Aorta (tissue), 5 donors: ENCODE results near the gene KCNK17. TPM values are rescaled to one million over a fixed set of nuclear protein-coding genes. Genes with fewer than 3 reads are reported as not detected.

Experiments
- ATAC-seq: fragments of 200-7000 bp; cut with Tn5 transposase; one replicate; pipeline ENCODE4 v1.9.1; 2022; ENCODE audit warnings: moderate library complexity; ENCODE audit not compliant: low FRiP score
- DNase-seq, 2 donors: peaks; one replicate each; pipeline ENCODE4 v3.0.0-alpha.2; 2020
- H3K27ac ChIP-seq, 2 donors: one replicate each; pipeline ENCODE4 v1.5.1; 2013; ENCODE audit warnings: low read length in 2 of 2, mild to moderate bottlenecking in 2 of 2, moderate library complexity in 2 of 2, control low read depth in 1 of 2, inconsistent platforms in 1 of 2, low read depth in 1 of 2
- H3K27me3 ChIP-seq, 2 donors: one replicate each; pipeline ENCODE4 v1.6.1; 2013; ENCODE audit warnings: control low read depth in 1 of 2, low read length in 1 of 2, mild to moderate bottlenecking in 1 of 2, moderate library complexity in 1 of 2; ENCODE audit not compliant: insufficient read depth in 2 of 2, control insufficient read depth in 1 of 2
- H3K36me3 ChIP-seq, 2 donors: one replicate each; pipeline ENCODE4 v1.6.1; 2013; ENCODE audit warnings: control low read depth in 1 of 2, low read length in 1 of 2, mild to moderate bottlenecking in 1 of 2; ENCODE audit not compliant: insufficient read depth in 2 of 2, control insufficient read depth in 1 of 2
- H3K4me1 ChIP-seq, 2 donors: one replicate each; pipeline ENCODE4 v1.6.1; 2013; ENCODE audit warnings: low read length in 2 of 2, control low read depth in 1 of 2, mild to moderate bottlenecking in 1 of 2, moderate library complexity in 1 of 2; ENCODE audit not compliant: insufficient read depth in 2 of 2, control insufficient read depth in 1 of 2
- H3K4me3 ChIP-seq, 2 donors: one replicate each; pipeline ENCODE4 v1.5.1; 2013; ENCODE audit warnings: low read length in 2 of 2, control low read depth in 1 of 2, mild to moderate bottlenecking in 1 of 2
- H3K9me3 ChIP-seq: one replicate; pipeline ENCODE4 v1.6.1; 2013; ENCODE audit warnings: mild to moderate bottlenecking, low read length; ENCODE audit not compliant: control insufficient read depth
- WGBS, 2 donors: extraction: QIAGEN DNeasy Blood & Tissue Kit; methylation state at CpG; one replicate each; pipeline ENCODE4 v1.1.7; 2013; 5-methylcytosine and 5-hydroxymethylcytosine counted together
- intact Hi-C, 2 donors: fragments of 100-400 bp; cut with DNase I; formaldehyde crosslinking; loops; one replicate each; pipeline versions ENCODE4 v1.14.2 to v1.15.0; 2022
- polyA plus RNA-seq, 2 donors: library from polyadenylated mRNA; stranded (reverse); fragments of 200-250 nt; gene quantifications; one replicate each; pipeline ENCODE4 v1.2.3, GENCODE V29; 2013
- total RNA-seq, 2 donors: library from RNA; stranded (reverse); fragmentation: NEBNext Ultra II Directional; extraction: Animal tissue kit (Norgen Biotek cat#: 25700); gene quantifications; one replicate each; pipeline ENCODE4 v1.2.1, GENCODE V29; 2021
- donor health status: healthy with polysubstance abuse.
- donor health status: Bipolar disorder and iron deficiency.
- donor health status: DM: no; HTN: no; CAD: no.
- donor health status: DM: no; HTN: no; CAD: no.
- donor health status: DM: yes; HTN: yes; CAD: no.

KCNK17 gene
- total and polyA plus RNA-seq, 4 donors, result 1.6 to 12.8 (median 6.7) TPM

DNA sequence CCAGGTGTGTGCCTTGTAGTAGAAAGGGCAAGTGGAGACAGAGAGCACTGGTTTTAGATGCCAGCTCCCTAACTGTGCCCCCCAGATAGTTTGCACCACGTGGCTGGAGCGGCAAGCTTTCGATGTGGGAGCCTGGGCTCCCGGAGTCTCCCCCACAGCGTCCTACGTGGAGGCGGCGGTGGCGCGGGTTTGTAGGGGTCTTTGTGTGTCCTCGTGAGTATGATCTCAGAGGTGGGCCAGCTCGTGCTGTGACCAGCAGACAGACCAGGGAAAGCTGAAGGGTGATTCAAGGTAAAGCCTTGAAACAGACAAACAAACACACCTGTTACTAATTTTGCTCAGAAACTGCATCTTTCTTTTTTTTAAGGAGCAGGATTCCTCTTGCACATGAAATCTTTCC, 13.8 kb upstream of the KCNK17 start:
- H3K27ac ChIP-seq, result no peak overlapping the region
- H3K9me3 ChIP-seq, result no peaks in the 10 kb centered on the region
- H3K4me3 ChIP-seq, result no peak overlapping the region
- no peak for ATAC-seq
- H3K36me3 ChIP-seq, result no peaks in the 10 kb centered on the region
- H3K27me3 ChIP-seq, result no peaks in the 10 kb centered on the region
- WGBS, 2 donors, result 94 to 96% methylated on average over 12 of the region's 12 CpGs
- no peak for DNase-seq
- intact Hi-C loops, result no loop called here
- no peaks in the 10 kb centered on the region for H3K4me1 ChIP-seq

DNA sequence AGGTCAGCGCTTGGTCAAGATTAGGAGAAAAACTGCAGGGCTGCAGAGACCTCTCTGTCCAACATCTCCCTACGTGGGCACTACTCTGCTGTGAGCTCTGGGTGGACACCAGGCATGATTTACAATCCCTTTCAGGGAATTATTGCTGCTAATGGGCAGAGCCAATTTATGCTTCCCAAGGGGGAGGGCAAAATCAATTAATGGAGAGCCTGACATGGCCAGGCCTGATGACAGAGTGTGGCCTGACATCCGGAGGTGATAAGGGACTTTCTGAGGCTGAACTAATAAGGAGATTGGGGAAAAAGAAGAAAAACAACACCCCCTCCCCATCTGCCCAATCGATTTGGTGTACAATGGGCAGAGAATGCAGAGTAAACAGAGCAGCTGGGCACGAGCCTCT, 13.3 kb upstream of the KCNK17 start:
- intact Hi-C loops, result no loop called here
- Histone ChIP-seq H3K27ac (no peak overlapping the region), H3K9me3 (no peaks in the 10 kb centered on the region), H3K27me3 (no peaks in the 10 kb centered on the region), H3K4me1 (no peaks in the 10 kb centered on the region), H3K36me3 (no peaks in the 10 kb centered on the region), H3K4me3 (no peak overlapping the region)
- 70 to 77% methylated on average over 5 of the region's 5 CpGs for WGBS, 2 donors
- ATAC-seq, result no peak
- DNase-seq, result no peak

DNA sequence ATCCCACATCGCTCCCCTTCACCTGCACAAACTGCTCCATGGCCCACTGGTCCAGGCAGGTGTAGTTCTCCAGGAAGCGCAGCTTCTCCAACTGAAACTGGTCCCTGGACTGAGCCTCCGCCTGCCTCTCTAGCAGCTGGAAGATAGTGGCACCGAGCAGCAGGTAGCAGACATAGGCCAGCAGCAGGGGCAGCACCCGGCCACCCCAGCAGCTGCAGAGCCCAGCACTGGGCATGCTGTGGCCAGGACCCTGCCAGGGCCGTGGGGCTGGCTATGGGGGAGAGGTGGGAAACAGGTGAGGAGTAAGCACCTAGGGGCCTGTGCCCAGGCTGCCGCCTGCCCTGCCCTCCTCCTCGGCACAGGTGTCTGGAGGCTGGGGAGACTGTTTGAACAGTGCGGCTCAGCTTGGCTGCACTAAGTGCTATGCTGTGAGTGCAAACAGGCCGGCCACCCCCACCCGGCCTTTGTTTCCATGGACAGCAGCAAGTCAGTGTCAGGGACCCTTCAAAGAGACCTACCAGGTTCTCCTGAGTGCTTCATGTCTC, 8.2 kb upstream of the KCNK17 start, which contains the start of gene KCNK16:
TSS of gene KCNK16 (minus strand) at position 397 of the 545 bp plus-strand sequence. CDS start at position 235, 162 bp downstream.
- H3K4me1 ChIP-seq, result no peaks in the 10 kb centered on the region
- 85 to 86% methylated on average over 11 of the region's 11 CpGs for WGBS, 2 donors
- H3K9me3 ChIP-seq, result no peaks in the 10 kb centered on the region
- DNase-seq (no peak), ATAC-seq (no peak)
- H3K27ac ChIP-seq, result no peak within 1 kb of the TSS
- intact Hi-C loops, result no loop called here
- H3K4me3 ChIP-seq, result no peak within 1 kb of the TSS
- H3K36me3 ChIP-seq, result no peaks in the 10 kb centered on the region
- no peaks in the 10 kb centered on the region for H3K27me3 ChIP-seq

DNA sequence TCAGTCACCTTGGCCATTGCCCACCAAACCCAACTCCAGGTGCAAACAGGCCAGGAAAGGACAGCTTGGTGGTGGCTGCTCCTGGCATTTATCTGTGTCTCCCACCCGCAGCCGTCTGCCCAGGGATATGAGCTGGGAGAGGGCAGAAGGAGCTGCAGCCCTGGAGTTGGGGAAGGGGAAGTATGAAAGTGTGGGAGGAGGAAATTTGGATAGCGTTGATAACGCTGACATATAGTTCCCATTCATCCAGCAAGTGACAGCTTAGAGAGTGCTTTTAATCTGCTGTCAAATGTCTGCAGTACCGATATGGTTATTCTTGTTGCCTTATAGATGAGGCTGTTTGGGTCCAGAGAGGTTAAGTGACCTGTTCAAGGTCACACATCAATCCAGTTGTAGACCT, 7.5 kb upstream of the KCNK17 start:
- Histone ChIP-seq H3K4me1 (no peaks in the 10 kb centered on the region), H3K27ac (no peak overlapping the region), H3K4me3 (no peak overlapping the region), H3K27me3 (no peaks in the 10 kb centered on the region), H3K36me3 (no peaks in the 10 kb centered on the region), H3K9me3 (no peaks in the 10 kb centered on the region)
- DNase-seq (no peak), ATAC-seq (no peak)
- 77 to 81% methylated on average over 5 of the region's 5 CpGs for WGBS, 2 donors
- intact Hi-C loops, result no loop called here

DNA sequence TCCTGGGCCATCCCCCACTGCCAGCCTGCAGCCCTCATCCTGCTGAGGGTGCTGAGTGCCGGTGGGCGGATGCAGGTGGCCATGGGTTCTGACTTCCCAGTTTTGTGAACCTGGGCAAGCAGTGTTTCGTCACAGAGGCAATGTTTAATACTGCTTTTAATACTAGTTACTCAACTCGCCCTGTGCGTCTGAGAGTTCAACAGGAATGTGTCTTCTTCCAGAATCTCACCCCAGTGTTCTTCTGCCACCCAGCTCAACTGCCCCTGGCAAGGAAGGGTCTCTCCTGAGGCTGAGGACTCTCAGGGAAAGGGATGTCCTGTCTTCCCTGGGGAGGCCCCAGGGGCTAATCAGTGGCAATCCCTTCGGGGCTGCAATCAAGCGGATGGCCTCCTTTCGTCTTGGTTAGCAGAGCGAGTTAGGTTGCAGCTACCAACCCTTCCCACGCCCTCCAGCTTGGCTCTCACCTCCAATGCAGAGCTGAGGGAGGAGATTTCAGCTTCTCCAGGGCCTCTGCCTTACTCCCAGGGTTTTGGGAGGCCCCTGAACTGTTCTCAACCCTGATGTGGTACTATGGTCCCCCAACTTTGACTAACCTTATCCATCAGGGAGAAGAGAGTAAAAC, 6.3 kb upstream of the KCNK17 start:
- intact Hi-C loops, result no loop called here
- Histone ChIP-seq H3K4me3 (no peak overlapping the region), H3K27me3 (no peaks in the 10 kb centered on the region), H3K27ac (peak overlapping the region; percentile 9 to 34), H3K4me1 (no peaks in the 10 kb centered on the region), H3K36me3 (no peaks in the 10 kb centered on the region), H3K9me3 (no peaks in the 10 kb centered on the region)
- DNase-seq (no peak), ATAC-seq (peak; percentile 24)
- WGBS, 2 donors, result 6 to 13% methylated on average over 10 of the region's 10 CpGs

DNA sequence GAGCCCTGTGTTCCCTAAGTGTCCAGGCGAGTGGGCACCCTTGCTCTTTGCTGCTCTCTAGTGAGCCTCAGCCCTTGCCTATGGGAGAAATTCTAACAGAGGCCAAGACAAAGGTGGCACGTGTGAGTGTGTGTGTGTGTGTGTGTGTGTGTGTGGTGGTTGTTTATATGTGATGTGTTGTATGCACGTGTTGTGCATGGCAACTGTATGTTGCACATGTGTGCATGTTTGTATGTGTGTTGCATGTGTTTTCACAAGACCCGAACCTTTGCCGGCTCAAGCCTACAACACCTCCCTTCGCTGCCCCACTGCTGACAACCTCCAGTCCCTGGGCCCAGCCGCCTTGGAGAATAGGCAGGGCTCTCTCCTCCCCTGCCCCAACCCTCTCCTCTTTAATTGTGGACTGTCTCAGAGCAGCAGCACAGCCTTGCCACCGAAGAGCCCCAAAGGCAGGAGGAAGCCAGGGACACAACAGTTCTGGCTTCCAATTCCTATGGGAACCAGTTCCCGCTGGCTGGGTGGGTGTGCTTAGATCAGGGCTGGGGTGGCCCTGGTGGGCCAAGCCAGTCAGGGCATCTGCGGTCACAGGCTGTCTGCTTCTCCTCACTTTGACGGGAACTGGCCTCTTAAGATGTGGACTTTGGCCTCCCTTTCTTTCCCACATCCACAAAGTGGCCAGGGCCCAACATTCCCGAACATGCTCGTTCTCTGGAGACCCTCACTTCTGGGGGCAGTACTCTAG, 5.6 kb upstream of the KCNK17 start:
- ATAC-seq (peak; percentile 39), DNase-seq (no peak)
- intact Hi-C loops, result no loop called here
- WGBS, 2 donors, result 4 to 7% methylated on average over 13 of the region's 13 CpGs
- Histone ChIP-seq H3K4me1 (no peaks in the 10 kb centered on the region), H3K9me3 (no peaks in the 10 kb centered on the region), H3K27ac (peak overlapping the region in 1 of 2 donors; percentile 60), H3K4me3 (no peak overlapping the region), H3K27me3 (no peaks in the 10 kb centered on the region), H3K36me3 (no peaks in the 10 kb centered on the region)

DNA sequence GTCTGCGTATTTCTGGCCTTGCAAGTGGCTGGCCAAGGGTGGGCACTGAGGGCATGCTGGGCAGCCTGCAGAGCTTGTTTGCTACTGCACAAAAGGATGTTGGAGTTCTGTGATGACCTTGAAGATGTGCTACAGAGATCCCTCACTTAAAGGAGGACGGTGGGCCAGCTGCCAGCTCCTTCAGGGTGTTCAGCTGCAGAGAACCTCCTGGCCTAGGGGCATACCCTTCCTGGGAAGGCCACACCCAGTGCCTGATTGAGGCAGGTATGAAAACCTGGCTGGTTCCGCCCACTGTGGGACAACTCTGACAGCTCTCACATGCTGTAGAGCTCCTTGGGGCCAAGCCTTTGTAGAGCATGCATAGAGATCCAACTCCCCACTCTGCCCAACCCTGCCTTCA, 3.0 kb upstream of the KCNK17 start:
- WGBS, 2 donors, result 91 to 96% methylated on average over 3 of the region's 3 CpGs
- no peaks in the 10 kb centered on the region for H3K4me1 ChIP-seq
- intact Hi-C loops, result no loop called here
- H3K4me3 ChIP-seq, result no peak overlapping the region
- H3K9me3 ChIP-seq, result no peaks in the 10 kb centered on the region
- no peaks in the 10 kb centered on the region for H3K27me3 ChIP-seq
- H3K27ac ChIP-seq, result no peak overlapping the region
- no peaks in the 10 kb centered on the region for H3K36me3 ChIP-seq
- DNase-seq, result no peak
- ATAC-seq, result no peak

DNA sequence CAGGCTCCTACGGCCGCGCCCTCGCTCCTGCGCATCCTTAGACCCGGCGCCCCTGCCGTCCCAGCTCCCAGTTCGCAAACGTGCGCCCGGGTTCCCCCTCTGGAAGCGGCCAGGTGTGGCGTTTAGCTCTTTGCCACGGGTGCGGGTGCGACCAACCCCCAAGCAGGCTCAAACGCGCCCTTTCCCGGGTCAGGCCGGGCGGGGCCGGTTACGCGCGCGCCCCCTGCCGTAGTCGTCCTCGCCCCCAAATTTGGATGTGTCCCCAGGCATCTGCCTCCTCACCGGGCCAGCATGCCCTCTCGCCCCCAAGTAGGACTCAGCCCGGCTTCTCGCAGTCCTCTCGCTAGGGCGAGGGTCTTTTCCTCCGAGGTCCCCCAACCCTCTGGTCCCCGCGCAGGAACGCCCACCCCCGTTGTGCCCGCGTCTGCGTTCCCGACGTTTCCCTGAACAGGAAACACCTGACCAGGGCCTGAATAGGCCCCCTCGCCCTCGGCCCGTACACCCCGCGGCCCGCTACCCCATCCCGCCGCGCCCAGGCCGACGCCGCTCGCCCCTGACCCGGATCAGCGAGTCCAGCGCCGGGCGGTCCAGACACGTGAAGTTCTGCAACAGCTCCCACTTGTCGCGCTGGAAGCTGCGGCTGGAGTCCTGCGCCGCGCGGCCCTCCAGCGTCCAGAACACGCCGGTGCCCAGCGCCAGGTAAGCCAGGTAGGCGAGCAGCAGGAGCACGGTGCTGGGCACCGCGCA, 520 bp downstream of the KCNK17 start:
- no peaks in the 10 kb centered on the region for H3K27me3 ChIP-seq
- H3K4me1 ChIP-seq, result no peaks in the 10 kb centered on the region
- no peaks in the 10 kb centered on the region for H3K9me3 ChIP-seq
- DNase-seq (no peak), ATAC-seq (peak; percentile 2)
- H3K36me3 ChIP-seq, result no peaks in the 10 kb centered on the region
- 1 to 3% methylated on average over 80 of the region's 80 CpGs for WGBS, 2 donors
- peak overlapping the region; percentile 14 to 15 for H3K4me3 ChIP-seq
- peak overlapping the region in 1 of 2 donors; percentile 39 for H3K27ac ChIP-seq
- intact Hi-C loops, result no loop called here
